Esophagus squamous epithelium (tissue), 5 donors: ENCODE data around the gene TANGO2. TPM values are rescaled to one million over a fixed set of nuclear protein-coding genes. Genes with fewer than 3 reads are reported as not detected.

ENCODE experiments used
- DNase-seq: peaks from one replicate; lab custom pipeline; 2025; lab: John Stamatoyannopoulos, UW
- H3K27ac ChIP-seq, 4 donors: fragments of 200-600 bp; sonication (generic); one replicate each; pipeline ENCODE4 v1.5.1; 2016 to 2019; ENCODE audit warnings: mild to moderate bottlenecking in 1 of 4
- H3K27me3 ChIP-seq, 4 donors: fragments of 200-600 bp; sonication (generic); 1 replicate in 3 of 4; 2 replicates in 1 of 4; pipeline versions ENCODE4 v1.5.1 to v1.6.0; 2017 to 2021; ENCODE audit warnings: antibody characterized with exemption in 1 of 4
- H3K36me3 ChIP-seq, 3 donors: fragments of 200-600 bp; sonication (generic); one replicate each; pipeline ENCODE4 v1.5.1; 2016 to 2019
- H3K4me1 ChIP-seq, 3 donors: fragments of 200-600 bp; sonication (generic); one replicate each; pipeline ENCODE4 v1.5.1; 2017 to 2019
- H3K4me3 ChIP-seq, 4 donors: fragments of 200-600 bp; sonication (generic); 1 replicate in 3 of 4; 2 replicates in 1 of 4; pipeline ENCODE4 v1.5.1; 2016 to 2019; ENCODE audit warnings: mild to moderate bottlenecking in 2 of 4, moderate library complexity in 1 of 4
- H3K9me3 ChIP-seq, 3 donors: fragments of 200-600 bp; sonication (generic); one replicate each; pipeline ENCODE4 v1.5.1; 2016 to 2019
- POLR2A ChIP-seq, 4 donors: fragments of 450-650 bp; IDR thresholded peaks; one replicate each; pipeline ENCODE4 v1.6.1; 2017; ENCODE audit warnings: antibody characterized with exemption in 4 of 4, mild to moderate bottlenecking in 4 of 4, moderate library complexity in 3 of 4
- WGBS, 2 donors: methylation state at CpG; one replicate each; pipeline ENCODE4 v1.1.5; 2018; 5-methylcytosine and 5-hydroxymethylcytosine counted together
- intact Hi-C: fragments of 100-400 bp; cut with DNase I; formaldehyde crosslinking; loops from one replicate; pipeline ENCODE4 v1.15.0; 2022
- total RNA-seq, 4 donors: library from RNA; depleted of rRNA; stranded (reverse); fragments of >200 nt; gene quantifications; one replicate each; pipeline ENCODE4 v1.1.0, GENCODE V29; 2016
- TF ChIP-seq, protein P1 (sequence below), 6 experiments: fragments of 450-650 bp in 4 of 6; fragments of 200-600 bp in 2 of 6; sonication (generic) in 2 of 6; IDR thresholded peaks; one replicate each; pipeline ENCODE4 v1.5.1; 2016 to 2019; ENCODE audit warnings: antibody characterized with exemption in 6 of 6, mild to moderate bottlenecking in 4 of 6, moderate library complexity in 4 of 6
- donor health status: DM: yes; HTN: yes; CAD: no.

The TANGO2 gene
- total RNA-seq, 4 donors from 2014 or later: 14.0 to 28.2 (median 17.6) TPM

DNA sequence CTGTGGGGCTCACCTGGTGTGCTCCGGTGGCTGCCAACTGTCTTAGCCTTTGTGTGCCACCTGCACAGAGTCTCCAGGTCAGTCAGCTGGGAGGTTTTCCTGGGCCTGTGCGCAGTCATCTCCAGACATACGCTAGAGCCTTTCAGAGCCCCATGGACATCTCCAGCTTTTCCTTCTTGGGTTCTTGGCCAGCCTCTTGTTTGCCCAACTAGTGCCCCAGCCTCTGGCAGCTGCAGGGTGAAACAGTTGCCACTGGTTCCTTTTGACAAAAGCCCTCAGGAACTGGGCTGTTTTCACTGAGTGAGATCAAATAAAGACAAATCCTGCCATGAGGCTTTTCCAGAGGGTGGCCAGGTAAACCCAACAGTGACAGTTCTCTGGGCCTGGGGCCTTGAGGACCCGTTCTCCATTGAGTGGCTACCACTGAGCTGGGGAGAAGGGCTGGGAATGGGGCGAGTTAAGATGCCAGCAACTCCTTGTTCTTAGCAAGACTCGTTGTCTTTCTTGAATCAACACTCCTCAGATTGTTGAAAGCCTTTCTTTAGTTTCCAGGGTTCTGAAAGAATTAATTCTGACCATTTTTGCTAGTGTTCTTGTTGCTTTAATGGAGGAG, 78.3 kb downstream of the TANGO2 start:
- 98 to 100% methylated on average over 4 to 6 of the region's 6 CpGs for WGBS, 2 donors
- intact Hi-C loops: no loop called here
- no peaks in the 10 kb centered on the region for H3K27me3 ChIP-seq

DNA sequence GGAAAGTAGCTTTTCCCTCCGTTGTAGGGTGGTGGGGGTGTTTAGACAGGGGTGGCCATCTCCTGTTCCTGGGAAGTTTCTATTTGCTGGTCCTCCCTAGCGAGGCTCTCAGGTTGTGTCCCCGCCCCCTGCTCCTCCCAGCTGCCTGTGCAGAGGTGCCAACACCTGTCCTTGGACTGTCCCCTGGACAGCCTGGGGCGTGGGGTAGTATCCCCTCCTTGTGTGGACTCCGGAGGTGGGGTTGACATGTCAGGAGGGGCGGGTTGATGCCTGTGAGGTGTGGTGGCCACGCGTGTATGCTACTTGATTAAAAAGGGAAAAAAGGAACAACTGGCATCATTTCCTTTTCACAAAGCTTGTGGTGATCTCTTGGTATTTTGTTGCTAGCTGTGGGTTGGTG, 80.7 kb downstream of the TANGO2 start:
- H3K4me3 ChIP-seq: no peak overlapping the region
- TF ChIP-seq POLR2A (IDR thresholded peaks at IDR 0.05): no peak
- TF ChIP-seq, protein P1, sequence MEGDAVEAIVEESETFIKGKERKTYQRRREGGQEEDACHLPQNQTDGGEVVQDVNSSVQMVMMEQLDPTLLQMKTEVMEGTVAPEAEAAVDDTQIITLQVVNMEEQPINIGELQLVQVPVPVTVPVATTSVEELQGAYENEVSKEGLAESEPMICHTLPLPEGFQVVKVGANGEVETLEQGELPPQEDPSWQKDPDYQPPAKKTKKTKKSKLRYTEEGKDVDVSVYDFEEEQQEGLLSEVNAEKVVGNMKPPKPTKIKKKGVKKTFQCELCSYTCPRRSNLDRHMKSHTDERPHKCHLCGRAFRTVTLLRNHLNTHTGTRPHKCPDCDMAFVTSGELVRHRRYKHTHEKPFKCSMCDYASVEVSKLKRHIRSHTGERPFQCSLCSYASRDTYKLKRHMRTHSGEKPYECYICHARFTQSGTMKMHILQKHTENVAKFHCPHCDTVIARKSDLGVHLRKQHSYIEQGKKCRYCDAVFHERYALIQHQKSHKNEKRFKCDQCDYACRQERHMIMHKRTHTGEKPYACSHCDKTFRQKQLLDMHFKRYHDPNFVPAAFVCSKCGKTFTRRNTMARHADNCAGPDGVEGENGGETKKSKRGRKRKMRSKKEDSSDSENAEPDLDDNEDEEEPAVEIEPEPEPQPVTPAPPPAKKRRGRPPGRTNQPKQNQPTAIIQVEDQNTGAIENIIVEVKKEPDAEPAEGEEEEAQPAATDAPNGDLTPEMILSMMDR (IDR thresholded peaks at IDR 0.05): no peak
- WGBS, 2 donors: 72 to 89% methylated on average over 7 of the region's 8 CpGs
- no peaks in the 10 kb centered on the region for H3K27me3 ChIP-seq
- intact Hi-C loops: no loop called here
- no peaks in the 10 kb centered on the region for H3K9me3 ChIP-seq
- no peak overlapping the region for H3K27ac ChIP-seq
- H3K4me1 ChIP-seq: no peaks in the 10 kb centered on the region
- no peak for DNase-seq
- H3K36me3 ChIP-seq: peaks cover 21 to 100% (median 22%) of the 10 kb centered on the region in 3 donors

More for the DNA sequence above, 78.3 kb downstream of the TANGO2 start:
- DNase-seq: no peak
- H3K36me3 ChIP-seq: peaks cover 22 to 100% (median 36%) of the 10 kb centered on the region in 3 donors
- no peaks in the 10 kb centered on the region for H3K4me1 ChIP-seq
- no peak overlapping the region for H3K27ac ChIP-seq
- TF ChIP-seq, protein P1 (IDR thresholded peaks at IDR 0.05): no peak
- no peak overlapping the region for H3K4me3 ChIP-seq
- H3K9me3 ChIP-seq: no peaks in the 10 kb centered on the region

DNA sequence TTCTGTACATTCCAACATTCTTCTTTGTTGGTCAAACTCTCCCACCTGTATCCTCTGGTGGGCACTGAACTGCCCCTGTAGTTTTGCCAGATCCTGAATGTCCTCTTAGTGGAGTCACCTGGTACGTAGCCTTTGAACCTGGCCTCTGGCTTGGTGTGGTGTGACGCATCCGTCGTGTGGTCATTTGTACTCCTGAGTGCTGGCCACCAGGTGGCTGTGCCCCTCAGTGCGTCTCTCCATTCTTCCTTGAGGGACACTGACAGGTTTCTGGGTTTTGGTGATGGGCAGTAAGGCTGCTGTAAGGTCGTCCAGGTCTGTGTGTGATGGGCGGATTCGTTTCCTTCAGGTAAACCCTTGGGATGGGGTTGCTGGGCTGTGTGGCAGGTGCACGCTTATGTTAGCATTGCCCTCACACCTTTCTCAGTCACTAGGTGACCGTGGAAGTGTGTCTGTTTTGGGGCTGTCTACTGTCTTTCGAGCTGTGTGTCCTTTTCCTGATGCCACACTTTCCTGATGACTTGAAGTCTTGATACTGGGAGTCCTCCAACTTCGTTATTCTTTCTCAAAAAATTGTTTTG, 81.4 kb downstream of the TANGO2 start:
- no peak overlapping the region for H3K4me3 ChIP-seq
- H3K4me1 ChIP-seq: no peaks in the 10 kb centered on the region
- peaks cover 28 to 100% (median 28%) of the 10 kb centered on the region in 3 donors for H3K36me3 ChIP-seq
- no peak overlapping the region for H3K27ac ChIP-seq
- TF ChIP-seq, protein P1 (IDR thresholded peaks at IDR 0.05): no peak
- no peak for TF ChIP-seq POLR2A (IDR thresholded peaks at IDR 0.05)
- WGBS, 2 donors: 92% methylated on average over 6 to 8 of the region's 12 CpGs
- H3K27me3 ChIP-seq: no peaks in the 10 kb centered on the region
- DNase-seq: no peak
- H3K9me3 ChIP-seq: no peaks in the 10 kb centered on the region
- intact Hi-C loops: no loop called here

DNA sequence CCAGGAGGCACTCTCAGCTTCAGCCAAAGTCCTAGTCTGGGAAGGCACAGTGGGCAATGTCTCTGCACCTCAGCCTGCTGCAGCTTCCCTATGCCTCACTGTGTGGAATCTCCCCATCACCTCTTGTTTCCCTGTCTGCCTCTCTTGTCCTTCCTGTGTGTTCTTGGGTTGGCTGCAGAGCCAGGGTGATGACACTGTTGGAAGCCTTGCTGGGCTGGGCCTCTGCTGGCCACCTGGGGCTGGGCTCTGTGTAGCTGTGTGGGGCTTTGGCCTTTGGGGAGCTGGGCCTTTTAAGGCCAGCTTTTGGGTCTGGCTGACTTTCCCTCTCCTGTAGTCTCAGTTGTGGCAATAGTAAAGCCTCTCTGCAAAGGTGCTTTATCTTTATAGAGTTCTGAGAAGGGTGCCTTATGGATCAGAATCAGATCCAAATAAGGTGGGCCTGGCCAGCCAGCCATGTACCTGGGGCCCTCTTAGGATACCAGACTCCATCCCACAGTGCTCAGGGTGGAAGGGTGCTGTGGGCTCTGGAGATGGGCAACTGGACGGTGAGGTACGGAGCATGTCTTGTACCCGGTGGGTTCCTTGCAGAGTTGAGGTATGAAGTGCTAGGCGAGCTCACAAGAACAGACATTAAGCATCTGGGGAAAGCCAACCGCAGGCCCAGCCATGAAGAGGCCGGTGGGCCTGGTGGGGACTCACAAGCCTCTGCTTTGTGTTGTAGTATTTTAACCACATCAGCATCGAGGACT, 84.7 kb downstream of the TANGO2 start:
- 88 to 100% methylated on average over 4 to 5 of the region's 7 CpGs for WGBS, 2 donors
- intact Hi-C loops: no loop called here

More for the DNA sequence above, 84.7 kb downstream of the TANGO2 start:
- no peaks in the 10 kb centered on the region for H3K9me3 ChIP-seq
- H3K36me3 ChIP-seq: peaks cover 29 to 100% (median 44%) of the 10 kb centered on the region in 3 donors
- no peaks in the 10 kb centered on the region for H3K27me3 ChIP-seq
- no peaks in the 10 kb centered on the region for H3K4me1 ChIP-seq
- no peak for DNase-seq
- H3K4me3 ChIP-seq: no peak overlapping the region
- no peak overlapping the region for H3K27ac ChIP-seq
- TF ChIP-seq, protein P1 (IDR thresholded peaks at IDR 0.05): no peak
- TF ChIP-seq POLR2A (IDR thresholded peaks at IDR 0.05): no peak
